Trophoblast cell (in vitro differentiated cells and primary cell): Measurements from ENCODE around the gene MRPL4.
A peak's percentile ranks its signal among the peaks of the same experiment; 100 is the strongest.

Experiments used
- DNase-seq, 2 donors: peaks; one replicate each; pipeline ENCODE4 v3.0.0-alpha.2; 2016
- H2AFZ ChIP-seq: 2 replicates; pipeline ENCODE4 v1.6.1; 2013; ENCODE audit warnings: low read length, moderate library complexity, mild to moderate bottlenecking; ENCODE audit not compliant: insufficient read depth, poor library complexity
- H2AK5ac ChIP-seq: 2 replicates; pipeline ENCODE4 v1.6.1; 2013; ENCODE audit warnings: mild to moderate bottlenecking, low read length
- H2BK120ac ChIP-seq: 2 replicates; pipeline ENCODE4 v1.6.1; 2013; ENCODE audit warnings: low read length, mild to moderate bottlenecking, moderate library complexity; ENCODE audit not compliant: insufficient read depth, poor library complexity
- H2BK12ac ChIP-seq: 2 replicates; pipeline ENCODE4 v1.6.1; 2013; ENCODE audit warnings: mild to moderate bottlenecking, low read length, moderate library complexity
- H2BK5ac ChIP-seq: 2 replicates; pipeline ENCODE4 v1.6.1; 2013; ENCODE audit warnings: low read length, low read depth, moderate library complexity, mild to moderate bottlenecking; ENCODE audit not compliant: poor library complexity
- H3K14ac ChIP-seq: 2 replicates; pipeline ENCODE4 v1.6.1; 2013; ENCODE audit warnings: mild to moderate bottlenecking, low read length
- H3K18ac ChIP-seq: 2 replicates; pipeline ENCODE4 v1.6.1; 2013; ENCODE audit warnings: mild to moderate bottlenecking, low read length
- H3K23ac ChIP-seq: 2 replicates; pipeline ENCODE4 v1.6.1; 2013; ENCODE audit warnings: low read length
- H3K27ac ChIP-seq: 2 replicates; pipeline ENCODE4 v1.5.1; 2013; ENCODE audit warnings: low read depth, mild to moderate bottlenecking, inconsistent platforms, low read length, moderate library complexity
- H3K27me3 ChIP-seq: 2 replicates; pipeline ENCODE4 v1.6.1; 2013; ENCODE audit warnings: inconsistent platforms, mild to moderate bottlenecking, low read length, moderate library complexity; ENCODE audit not compliant: insufficient read depth
- H3K36me3 ChIP-seq, 2 experiments: 1 replicate in 1 of 2; 2 replicates in 1 of 2; pipeline ENCODE4 v1.6.1; 2013; ENCODE audit warnings: low read length in 2 of 2, mild to moderate bottlenecking in 2 of 2, moderate library complexity in 1 of 2; ENCODE audit not compliant: insufficient read depth in 2 of 2, control insufficient read depth in 1 of 2
- H3K4ac ChIP-seq: 2 replicates; pipeline ENCODE4 v1.6.1; 2013; ENCODE audit warnings: low read depth, mild to moderate bottlenecking, low read length, moderate library complexity
- H3K4me1 ChIP-seq, 2 experiments: 1 replicate in 1 of 2; 2 replicates in 1 of 2; pipeline ENCODE4 v1.6.1; 2013; ENCODE audit warnings: low read length in 2 of 2, mild to moderate bottlenecking in 2 of 2, moderate library complexity in 1 of 2; ENCODE audit not compliant: insufficient read depth in 2 of 2, control insufficient read depth in 1 of 2
- H3K4me2 ChIP-seq: 2 replicates; pipeline ENCODE4 v1.6.1; 2013; ENCODE audit warnings: inconsistent platforms, mild to moderate bottlenecking, low read length, moderate library complexity
- H3K4me3 ChIP-seq: 2 replicates; pipeline ENCODE4 v1.5.1; 2013; ENCODE audit warnings: mild to moderate bottlenecking, low read depth, low read length, inconsistent platforms
- H3K79me1 ChIP-seq: one replicate; pipeline ENCODE4 v1.6.1; 2013; ENCODE audit warnings: low read length
- H3K79me2 ChIP-seq: 2 replicates; pipeline ENCODE4 v1.6.1; 2013; ENCODE audit warnings: low read length, mild to moderate bottlenecking; ENCODE audit not compliant: control insufficient read depth, insufficient read depth, poor library complexity
- H3K9ac ChIP-seq: 2 replicates; pipeline ENCODE4 v1.6.1; 2013; ENCODE audit warnings: mild to moderate bottlenecking, low read length
- H3K9me3 ChIP-seq: 2 replicates; pipeline ENCODE4 v1.6.1; 2013; ENCODE audit warnings: low read depth, mild to moderate bottlenecking, control low read depth, inconsistent platforms, low read length; ENCODE audit not compliant: insufficient read depth
- H4K12ac ChIP-seq: 2 replicates; pipeline ENCODE4 v1.6.1; 2013; ENCODE audit warnings: low read depth, mild to moderate bottlenecking, low read length, moderate library complexity
- H4K8ac ChIP-seq: 2 replicates; pipeline ENCODE4 v1.6.1; 2013; ENCODE audit warnings: low read depth, mild to moderate bottlenecking, low read length, moderate library complexity
- H4K91ac ChIP-seq: one replicate; pipeline ENCODE4 v1.6.1; 2013; ENCODE audit warnings: low read depth, mild to moderate bottlenecking, low read length, moderate library complexity
- WGBS: extraction: QIAGEN DNeasy Blood & Tissue Kit; methylation state at CpG from one replicate; pipeline ENCODE4 v1.1.7; 2013; ENCODE audit warnings: missing lambda C conversion rate; ENCODE audit not compliant: insufficient read length, insufficient coverage; ENCODE audit errors: extremely low coverage; 5-methylcytosine and 5-hydroxymethylcytosine counted together

The MRPL4 gene

DNA sequence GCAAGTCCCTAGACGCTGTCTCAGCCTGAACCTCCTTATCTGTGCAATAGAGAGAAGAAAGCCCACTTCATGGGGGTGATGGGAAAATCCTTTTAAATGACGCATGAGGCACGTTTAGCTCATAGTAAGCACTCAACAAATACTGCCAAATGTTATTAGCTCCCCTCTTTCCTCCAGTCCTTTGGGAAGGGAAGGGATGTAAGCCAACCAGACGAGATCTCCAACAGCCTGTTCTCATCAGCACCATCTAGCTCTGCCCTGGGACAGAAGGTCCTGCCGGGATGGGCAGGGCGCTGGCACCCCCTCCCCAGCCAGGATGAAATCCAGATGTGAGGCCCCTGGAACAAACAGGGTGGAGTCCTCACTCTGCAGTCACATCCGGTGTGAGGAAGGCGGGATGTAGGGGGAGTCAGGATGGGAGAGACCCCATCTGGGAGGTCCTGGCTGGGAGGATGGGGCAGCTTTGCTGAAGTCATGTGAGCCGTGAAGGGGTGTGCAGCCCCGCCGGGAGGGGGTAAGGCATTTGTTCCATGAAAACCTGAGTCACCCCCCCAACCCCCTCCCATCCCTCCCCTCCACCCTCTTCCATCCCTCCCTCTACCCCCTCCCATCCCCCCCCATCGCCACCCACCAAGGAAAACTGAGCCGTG, 25.5 kb upstream of the MRPL4 start:
- Histone ChIP-seq H3K9ac (no peak overlapping the region), H3K27me3 (no peaks in the 10 kb centered on the region), H4K91ac (peak overlapping the region; percentile 68), H3K23ac (no peak overlapping the region), H3K4me1 (peaks cover 19 to 28% of the 10 kb centered on the region in 2 experiments), H2BK5ac (no peak overlapping the region), H2BK12ac (peak overlapping the region; percentile 42), H3K14ac (no peak overlapping the region), H3K36me3 (peaks cover 17 to 21% of the 10 kb centered on the region in 2 experiments), H3K4ac (peak overlapping the region; percentile 24), H3K79me2 (peaks cover 10% of the 10 kb centered on the region), H4K8ac (no peak overlapping the region), H3K4me2 (peak overlapping the region; percentile 13), H3K9me3 (peaks cover 3% of the 10 kb centered on the region), H2AK5ac (peak overlapping the region; percentile 2), H2AFZ (no peak overlapping the region), H3K27ac (no peak overlapping the region), H3K79me1 (peaks cover 10% of the 10 kb centered on the region), H2BK120ac (no peak overlapping the region), H4K12ac (no peak overlapping the region), H3K4me3 (no peak overlapping the region), H3K18ac (peak overlapping the region; percentile 69)
- WGBS: no CpG with 5 or more reads among the region's 13 CpGs
- DNase-seq: no peak

- no CpG with 5 or more reads among the region's 28 CpGs for WGBS
These were observed 24.7 kb upstream of the MRPL4 start for GRCh38 chr19:10227026-10227971.

DNA sequence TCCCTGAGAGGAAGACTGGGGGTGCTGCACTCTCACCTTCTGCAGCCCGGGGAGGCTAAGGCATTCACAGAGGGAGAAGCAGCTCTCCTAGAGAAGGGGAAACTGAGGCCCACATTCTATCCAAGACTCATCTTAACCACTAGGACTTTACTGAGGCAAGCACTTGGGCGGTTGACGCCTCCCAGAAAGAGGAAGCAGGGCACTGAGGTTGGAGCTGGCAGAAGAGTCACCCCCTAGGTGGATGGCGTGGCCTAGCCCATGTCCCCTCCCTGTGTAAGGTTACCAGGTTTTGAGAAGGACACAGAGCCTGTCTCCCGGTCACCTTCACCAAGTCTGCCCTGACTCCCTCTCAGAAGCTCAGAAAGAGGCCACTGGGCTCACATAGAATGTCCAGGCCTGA, 23.6 kb upstream of the MRPL4 start:
- peaks cover 3% of the 10 kb centered on the region for H3K9me3 ChIP-seq
- H4K8ac ChIP-seq: no peak overlapping the region
- DNase-seq: no peak
- WGBS: no CpG with 5 or more reads among the region's 5 CpGs
- H3K4me3 ChIP-seq: no peak overlapping the region
- H3K4ac ChIP-seq: peak overlapping the region; percentile 46
- H2BK5ac ChIP-seq: no peak overlapping the region
- H4K91ac ChIP-seq: no peak overlapping the region
- H3K14ac ChIP-seq: no peak overlapping the region
- no peak overlapping the region for H3K9ac ChIP-seq
- H3K36me3 ChIP-seq: peaks cover 13 to 20% of the 10 kb centered on the region in 2 experiments
- no peak overlapping the region for H3K27ac ChIP-seq
- H3K4me2 ChIP-seq: no peak overlapping the region
- H2AK5ac ChIP-seq: no peak overlapping the region
- H3K4me1 ChIP-seq: peaks cover 19 to 29% of the 10 kb centered on the region in 2 experiments
- H3K18ac ChIP-seq: no peak overlapping the region
- H2AFZ ChIP-seq: no peak overlapping the region
- no peak overlapping the region for H4K12ac ChIP-seq
- no peaks in the 10 kb centered on the region for H3K27me3 ChIP-seq
- no peak overlapping the region for H2BK12ac ChIP-seq
- H3K79me2 ChIP-seq: peaks cover 10% of the 10 kb centered on the region
- H2BK120ac ChIP-seq: no peak overlapping the region
- no peak overlapping the region for H3K23ac ChIP-seq
- peaks cover 10% of the 10 kb centered on the region for H3K79me1 ChIP-seq

More at GRCh38 chr19:10227026-10227971, 24.7 kb upstream of the MRPL4 start:
- Histone ChIP-seq H2BK12ac (peak overlapping the region; percentile 10), H3K79me2 (peaks cover 10% of the 10 kb centered on the region), H3K18ac (peak overlapping the region; percentile 20), H3K9ac (no peak overlapping the region), H3K27ac (peak overlapping the region; percentile 80), H3K36me3 (peaks cover 17 to 21% of the 10 kb centered on the region in 2 experiments), H3K23ac (no peak overlapping the region), H3K4me2 (peak overlapping the region; percentile 13), H3K14ac (peak overlapping the region; percentile 51), H3K4ac (peak overlapping the region; percentile 0), H2BK120ac (peak overlapping the region; percentile 12), H3K9me3 (peaks cover 3% of the 10 kb centered on the region), H4K12ac (no peak overlapping the region), H4K91ac (peak overlapping the region; percentile 45), H2BK5ac (peak overlapping the region; percentile 6), H4K8ac (peak overlapping the region; percentile 1), H2AFZ (no peak overlapping the region), H3K27me3 (no peaks in the 10 kb centered on the region), H3K4me1 (peaks cover 19 to 29% of the 10 kb centered on the region in 2 experiments), H2AK5ac (peak overlapping the region; percentile 42), H3K79me1 (peaks cover 10% of the 10 kb centered on the region), H3K4me3 (peak overlapping the region; percentile 7)
- no peak for DNase-seq

DNA sequence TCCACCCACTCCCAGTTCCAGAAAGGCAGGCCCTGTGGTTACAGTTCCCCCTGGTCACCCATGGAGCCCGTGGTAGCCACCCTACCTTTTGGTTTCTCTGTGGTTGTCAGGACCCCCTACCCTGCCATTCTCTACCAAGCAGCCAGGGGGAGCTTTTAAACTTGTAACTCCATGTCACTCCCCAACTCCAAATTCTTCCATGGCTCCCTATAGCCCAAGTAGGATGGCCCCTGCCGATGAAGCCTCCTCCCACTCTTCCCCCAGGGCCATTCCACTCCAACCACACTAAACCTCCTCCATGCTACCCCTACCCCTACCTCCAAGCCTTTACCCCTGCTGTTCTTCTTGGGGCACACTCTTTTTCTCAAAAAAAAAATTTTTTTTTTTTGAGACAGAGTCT, 23.1 kb upstream of the MRPL4 start:
- Histone ChIP-seq H2BK12ac (no peak overlapping the region), H4K12ac (no peak overlapping the region), H3K27me3 (no peaks in the 10 kb centered on the region), H3K9ac (no peak overlapping the region), H3K4ac (no peak overlapping the region), H3K4me1 (peaks cover 19 to 29% of the 10 kb centered on the region in 2 experiments), H2AFZ (no peak overlapping the region), H3K27ac (no peak overlapping the region), H3K18ac (no peak overlapping the region), H2BK120ac (no peak overlapping the region), H2BK5ac (no peak overlapping the region), H3K9me3 (peaks cover 3% of the 10 kb centered on the region), H3K36me3 (peaks cover 7 to 14% of the 10 kb centered on the region in 2 experiments), H3K79me2 (peaks cover 10% of the 10 kb centered on the region), H3K4me3 (no peak overlapping the region), H3K14ac (no peak overlapping the region), H3K23ac (no peak overlapping the region), H4K8ac (no peak overlapping the region), H4K91ac (no peak overlapping the region), H3K4me2 (no peak overlapping the region), H3K79me1 (peaks cover 10% of the 10 kb centered on the region), H2AK5ac (no peak overlapping the region)
- no CpG with 5 or more reads among the region's 2 CpGs for WGBS
- DNase-seq: peak; percentile 48 to 74
